SK-N-SH treated with all-trans-retinoic acid at 6 μM for 48 hours (cell line): Measurements from ENCODE around the gene RPL23.

ENCODE experiments used
- ARNTL ChIP-seq: fragments of 450-650 bp; formaldehyde crosslinking; IDR thresholded peaks from 2 replicates; pipeline ENCODE4 v1.5.0; 2020; ENCODE audit warnings: low read depth, mild to moderate bottlenecking, moderate library complexity, borderline replicate concordance
- RARB ChIP-seq: fragments of 250-450 bp; sonication (Bioruptor Pico); IDR thresholded peaks from 2 replicates; pipeline ENCODE4 v1.8.0; 2021; ENCODE audit warnings: mild to moderate bottlenecking, moderate library complexity
- TCF4 ChIP-seq: fragments of 250-450 bp; sonication (Bioruptor Pico); IDR thresholded peaks from 2 replicates; pipeline ENCODE4 v1.8.0; 2021; ENCODE audit warnings: mild to moderate bottlenecking, moderate library complexity, borderline replicate concordance
- ZFP3 ChIP-seq: fragments of 250-450 bp; sonication (Bioruptor Pico); IDR thresholded peaks from 2 replicates; pipeline ENCODE4 v1.5.0; 2020; ENCODE audit warnings: mild to moderate bottlenecking, moderate library complexity
- TF ChIP-seq, protein P1 (sequence below): fragments of 250-450 bp; sonication (Bioruptor Pico); IDR thresholded peaks from 2 replicates; pipeline ENCODE4 v1.5.1; 2020; ENCODE audit warnings: low read depth, mild to moderate bottlenecking, moderate library complexity

DNA sequence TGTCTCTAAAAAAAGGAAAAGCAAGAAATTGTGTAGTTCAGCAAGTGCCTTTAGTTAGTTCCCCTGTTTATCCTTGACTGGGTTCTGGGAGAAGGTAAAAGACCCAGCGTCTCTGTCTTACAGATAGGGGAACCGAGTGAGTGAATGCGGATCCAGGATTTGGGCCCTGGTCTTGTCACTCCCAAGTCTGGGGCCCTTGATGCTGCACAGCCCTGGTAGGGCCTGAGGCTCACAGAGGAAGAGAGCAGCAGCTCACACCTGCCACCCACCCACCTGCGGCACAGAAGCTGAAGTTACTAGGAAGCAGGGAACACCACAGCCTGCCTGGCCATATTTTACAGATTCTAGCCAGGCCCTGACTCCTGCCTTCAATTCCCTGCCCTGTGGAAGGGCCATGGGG is 38.6 kb upstream of the RPL23 start:
- TF ChIP-seq, protein P1, sequence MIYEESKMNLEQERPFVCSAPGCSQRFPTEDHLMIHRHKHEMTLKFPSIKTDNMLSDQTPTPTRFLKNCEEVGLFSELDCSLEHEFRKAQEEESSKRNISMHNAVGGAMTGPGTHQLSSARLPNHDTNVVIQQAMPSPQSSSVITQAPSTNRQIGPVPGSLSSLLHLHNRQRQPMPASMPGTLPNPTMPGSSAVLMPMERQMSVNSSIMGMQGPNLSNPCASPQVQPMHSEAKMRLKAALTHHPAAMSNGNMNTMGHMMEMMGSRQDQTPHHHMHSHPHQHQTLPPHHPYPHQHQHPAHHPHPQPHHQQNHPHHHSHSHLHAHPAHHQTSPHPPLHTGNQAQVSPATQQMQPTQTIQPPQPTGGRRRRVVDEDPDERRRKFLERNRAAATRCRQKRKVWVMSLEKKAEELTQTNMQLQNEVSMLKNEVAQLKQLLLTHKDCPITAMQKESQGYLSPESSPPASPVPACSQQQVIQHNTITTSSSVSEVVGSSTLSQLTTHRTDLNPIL (CRISPR knock-in tag) = no peak
- TF ChIP-seq ARNTL (CRISPR knock-in tag) (no peak), TCF4 (no peak), RARB (CRISPR knock-in tag) (no peak), ZFP3 (CRISPR knock-in tag) (no peak)
